NCI-H2081 (cell line): ENCODE results near the gene TTYH1.
"Not testable (repeated sequence)": the region's sequence is repeated elsewhere in the genome, so short reads cannot be mapped to it uniquely, and the experiment has no call there.

Experiments
- DNase-seq, 2 experiments: peaks; one replicate each; lab custom pipeline; 2025; lab: John Stamatoyannopoulos, UW

TTYH1 gene

DNA sequence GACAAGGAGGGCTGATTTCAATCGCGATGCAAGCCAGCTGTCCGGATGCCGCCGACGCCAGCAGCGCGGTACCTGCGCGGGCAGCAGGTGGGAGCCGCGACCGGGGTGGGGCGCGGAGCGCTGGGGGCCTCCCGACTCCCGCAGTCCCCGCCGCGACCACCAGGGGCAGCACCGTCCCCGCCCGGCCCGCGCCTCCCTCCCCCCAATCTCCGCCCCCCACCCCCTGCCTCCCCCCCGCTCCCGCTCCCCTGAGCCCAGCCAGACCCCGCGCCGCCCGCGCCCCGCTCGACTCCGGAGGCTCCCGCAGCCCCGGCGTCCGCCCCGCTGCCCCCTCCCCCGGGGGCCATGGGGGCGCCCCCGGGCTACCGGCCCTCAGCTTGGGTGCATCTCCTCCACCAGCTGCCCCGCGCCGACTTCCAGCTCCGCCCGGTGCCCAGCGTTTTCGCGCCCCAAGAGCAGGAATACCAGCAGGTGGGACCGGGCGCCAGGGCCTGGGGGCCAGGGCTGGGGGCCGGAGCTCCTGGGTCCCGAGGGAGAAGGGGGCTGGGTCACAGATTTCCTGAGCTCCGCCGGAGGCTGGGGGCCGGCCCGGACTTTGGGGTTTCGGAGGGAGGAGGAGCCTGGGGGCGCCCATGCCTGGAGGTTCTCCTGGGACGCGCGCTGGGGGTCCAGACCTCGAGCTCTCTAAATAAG, at the start of gene TTYH1:
TTYH1 (plus strand) TSS at position 257 of the 693 bp plus-strand sequence; CDS start at position 346, 89 bp downstream.
- DNase-seq = no peak

GRCh38 chr19:54365798-54366197, 49.5 kb upstream of the TTYH1 start:
- DNase-seq = not testable (repeated sequence)

DNA sequence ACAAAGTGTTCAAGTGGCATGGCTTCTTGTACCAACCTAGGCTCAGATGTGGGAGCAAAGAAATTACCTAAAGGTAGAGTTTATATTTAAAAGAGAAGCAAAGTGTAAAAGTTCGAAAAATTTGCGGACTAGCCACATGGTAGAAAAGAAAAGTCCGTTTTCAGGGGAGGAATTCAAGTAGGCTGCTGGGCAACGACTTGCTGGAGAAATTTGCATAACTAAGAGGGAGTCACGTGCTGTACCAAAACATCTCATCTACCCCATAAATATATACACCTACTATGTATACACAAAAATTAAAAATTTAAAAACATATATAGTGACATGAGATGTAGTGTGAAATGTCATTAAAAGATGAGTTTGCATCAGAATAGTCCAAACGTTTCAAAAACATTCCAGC, 48.5 kb upstream of the TTYH1 start:
- DNase-seq = no peak

- no peak for DNase-seq
These were observed 46.1 kb upstream of the TTYH1 start for GRCh38 chr19:54369082-54369687.

GRCh38 chr19:54369688-54370433, 45.4 kb upstream of the TTYH1 start:
- DNase-seq = not testable (repeated sequence)

DNA sequence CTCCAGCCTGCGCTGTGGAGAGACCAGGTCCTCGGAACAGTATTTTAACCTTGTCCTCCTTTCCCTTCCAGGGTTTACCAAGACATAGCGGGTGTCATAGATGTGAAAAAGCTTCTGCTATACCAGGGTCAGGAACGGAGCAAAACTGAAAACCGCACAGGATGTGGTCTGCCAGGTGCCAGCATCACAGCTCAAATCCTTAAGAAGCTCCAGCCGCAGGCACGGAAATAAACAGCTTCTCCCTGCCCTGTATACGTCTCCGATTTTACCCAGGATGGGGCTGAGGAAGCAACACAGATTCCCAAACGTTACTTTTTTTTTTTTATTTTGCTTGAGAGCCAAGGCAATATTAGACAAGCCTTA, 44.8 kb upstream of the TTYH1 start:
- not testable (repeated sequence) for DNase-seq

DNA sequence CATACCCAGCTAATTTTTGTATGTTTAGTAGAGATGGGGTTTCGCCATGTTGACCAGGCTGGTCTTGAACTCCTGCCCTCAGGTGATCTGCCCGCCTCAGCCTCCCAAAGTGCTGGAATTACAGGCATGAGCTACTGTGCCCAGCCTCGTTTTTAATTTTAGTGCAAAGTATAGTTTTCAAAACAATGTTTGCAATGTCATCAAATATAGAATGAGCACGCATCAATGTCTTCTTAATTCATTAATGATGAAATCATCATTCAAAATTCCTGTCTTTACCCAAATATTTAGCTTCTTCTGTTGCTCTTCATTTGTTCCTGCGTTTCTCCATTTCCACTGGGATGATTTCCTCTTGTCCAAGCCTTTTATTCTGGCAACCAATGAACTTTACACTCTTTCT, 43.8 kb upstream of the TTYH1 start:
- not testable (repeated sequence) for DNase-seq

DNA sequence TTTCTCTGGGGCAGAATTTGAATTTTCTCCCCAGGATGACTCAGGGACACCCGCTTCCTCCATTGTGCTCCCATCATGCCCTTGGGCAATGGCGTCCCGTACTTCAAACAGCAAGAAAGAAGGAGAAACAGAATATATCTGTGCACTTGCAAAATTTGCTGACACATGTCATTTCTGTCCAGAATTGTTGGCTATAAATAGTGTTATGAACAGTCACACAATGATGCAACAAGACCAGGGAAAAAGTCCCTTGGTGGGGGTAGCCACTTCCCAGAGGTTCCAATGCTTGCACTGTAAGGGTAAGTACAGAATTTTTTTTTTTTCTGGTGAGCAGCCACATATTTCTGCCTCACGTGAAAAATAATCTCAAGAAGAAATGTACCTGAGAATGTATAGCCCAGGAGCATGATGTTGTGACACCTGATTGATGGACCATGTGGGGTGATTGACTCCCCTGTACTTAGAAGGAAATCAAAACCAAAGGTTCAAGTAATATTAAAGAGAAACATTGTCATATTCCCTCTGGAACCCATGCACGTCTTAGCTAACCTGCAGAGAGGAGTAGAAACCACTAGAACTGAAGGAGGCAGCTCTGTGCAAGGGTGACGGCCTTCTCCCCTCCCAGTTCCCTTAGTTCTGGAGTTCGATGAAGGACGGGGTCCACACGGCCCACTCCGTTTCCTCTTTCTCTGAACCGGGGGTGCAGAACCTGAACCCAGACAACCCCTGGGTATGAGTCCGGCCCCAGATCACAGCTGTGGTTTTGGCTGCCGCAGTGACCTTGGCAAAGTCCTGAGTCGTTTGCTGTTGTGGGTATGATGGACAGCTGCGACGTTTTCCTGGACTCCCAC, 41.3 kb upstream of the TTYH1 start:
- no peak for DNase-seq

GRCh38 chr19:54375181-54375938, 39.9 kb upstream of the TTYH1 start:
- not testable (repeated sequence) for DNase-seq

GRCh38 chr19:54376610-54377285, 38.5 kb upstream of the TTYH1 start:
- DNase-seq = no peak

GRCh38 chr19:54379187-54379678, 36.0 kb upstream of the TTYH1 start:
- no peak for DNase-seq

- no peak for DNase-seq
These were observed 34.4 kb upstream of the TTYH1 start for GRCh38 chr19:54380897-54381296.

DNA sequence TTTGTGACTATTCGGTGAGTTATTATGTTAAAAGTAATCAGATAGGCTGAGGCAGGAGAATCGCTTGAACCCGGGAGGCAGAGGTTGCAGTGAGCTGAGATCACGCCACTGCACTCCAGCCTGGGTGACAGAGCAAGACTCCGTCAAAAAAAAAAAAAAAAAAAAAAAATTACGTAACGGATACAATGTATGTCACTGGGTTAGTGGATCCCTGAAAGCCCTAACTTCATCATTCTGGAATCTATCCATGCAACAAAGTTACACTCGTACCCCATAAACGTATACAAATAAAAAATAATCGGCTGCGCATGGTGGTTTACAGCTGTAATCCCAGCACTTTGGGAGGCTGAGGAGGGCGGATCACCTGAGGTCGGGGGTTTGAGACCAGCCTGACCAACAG, 33.2 kb upstream of the TTYH1 start:
- not testable (repeated sequence) for DNase-seq

- no peak for DNase-seq
These were observed 31.9 kb upstream of the TTYH1 start for GRCh38 chr19:54383330-54383729.

GRCh38 chr19:54387991-54388801, 27.1 kb upstream of the TTYH1 start:
- no peak for DNase-seq

DNA sequence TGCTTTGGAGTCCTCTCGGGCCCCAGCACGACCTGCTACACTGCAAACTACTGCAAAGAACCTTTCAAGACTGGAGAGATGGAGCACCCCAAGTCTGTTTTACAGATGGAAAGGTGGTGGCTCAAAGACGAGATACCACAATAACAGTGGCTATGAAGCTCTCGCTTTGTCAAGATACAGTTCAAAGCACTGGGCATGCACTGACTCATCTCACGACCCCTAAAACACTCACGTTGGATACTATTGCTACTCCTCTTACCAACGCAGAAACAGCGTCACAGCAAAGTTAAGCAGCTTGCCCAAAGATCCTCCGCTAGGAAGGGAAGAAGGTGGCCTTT, 26.5 kb upstream of the TTYH1 start:
- no peak for DNase-seq

- DNase-seq = no peak
These were observed 25.7 kb upstream of the TTYH1 start for GRCh38 chr19:54389553-54389952.

- DNase-seq = peak; percentile 23 to 31
These were observed 24.2 kb upstream of the TTYH1 start for GRCh38 chr19:54390942-54391577.

- DNase-seq = no peak
These were observed 23.6 kb upstream of the TTYH1 start for GRCh38 chr19:54391589-54392061.
